NT2/D1 (cell line): ENCODE data around the gene LHX3.

Experiments used
- DNase-seq: peaks from one replicate; pipeline ENCODE4 v3.0.0-alpha.2; 2011; ENCODE audit warnings: low read depth, low spot score
- H3K27me3 ChIP-seq: 2 replicates; pipeline ENCODE4 v1.6.0; 2011; ENCODE audit warnings: mild to moderate bottlenecking; ENCODE audit not compliant: insufficient read length, insufficient read depth
- H3K36me3 ChIP-seq: 2 replicates; pipeline ENCODE4 v1.6.1; 2011; ENCODE audit warnings: mild to moderate bottlenecking, low read length, mixed read lengths; ENCODE audit not compliant: insufficient read depth, insufficient read length
- H3K4me1 ChIP-seq: 2 replicates; pipeline ENCODE4 v1.5.1; 2011; ENCODE audit not compliant: insufficient read depth, insufficient read length
- H3K4me3 ChIP-seq: 2 replicates; pipeline ENCODE4 v1.5.1; 2011; ENCODE audit warnings: low read depth; ENCODE audit not compliant: insufficient read length
- H3K9ac ChIP-seq: 2 replicates; pipeline ENCODE4 v1.6.0; 2011; ENCODE audit warnings: low read depth; ENCODE audit not compliant: insufficient read length
- H3K9me3 ChIP-seq: 2 replicates; pipeline ENCODE4 v1.5.1; 2011; ENCODE audit warnings: mild to moderate bottlenecking, low read length; ENCODE audit not compliant: insufficient read depth
- SUZ12 ChIP-seq: IDR thresholded peaks from 2 replicates; pipeline ENCODE4 v1.6.1; 2011; ENCODE audit not compliant: insufficient read length, insufficient read depth; ENCODE audit errors: extremely low read depth
- YY1 ChIP-seq: IDR thresholded peaks from 2 replicates; pipeline ENCODE4 v1.6.1; 2011; ENCODE audit not compliant: insufficient read length, insufficient read depth
- ZNF274 ChIP-seq: IDR thresholded peaks from 2 replicates; pipeline ENCODE4 v1.6.1; 2011; ENCODE audit warnings: mild to moderate bottlenecking, low read depth, low read length

LHX3 gene

DNA sequence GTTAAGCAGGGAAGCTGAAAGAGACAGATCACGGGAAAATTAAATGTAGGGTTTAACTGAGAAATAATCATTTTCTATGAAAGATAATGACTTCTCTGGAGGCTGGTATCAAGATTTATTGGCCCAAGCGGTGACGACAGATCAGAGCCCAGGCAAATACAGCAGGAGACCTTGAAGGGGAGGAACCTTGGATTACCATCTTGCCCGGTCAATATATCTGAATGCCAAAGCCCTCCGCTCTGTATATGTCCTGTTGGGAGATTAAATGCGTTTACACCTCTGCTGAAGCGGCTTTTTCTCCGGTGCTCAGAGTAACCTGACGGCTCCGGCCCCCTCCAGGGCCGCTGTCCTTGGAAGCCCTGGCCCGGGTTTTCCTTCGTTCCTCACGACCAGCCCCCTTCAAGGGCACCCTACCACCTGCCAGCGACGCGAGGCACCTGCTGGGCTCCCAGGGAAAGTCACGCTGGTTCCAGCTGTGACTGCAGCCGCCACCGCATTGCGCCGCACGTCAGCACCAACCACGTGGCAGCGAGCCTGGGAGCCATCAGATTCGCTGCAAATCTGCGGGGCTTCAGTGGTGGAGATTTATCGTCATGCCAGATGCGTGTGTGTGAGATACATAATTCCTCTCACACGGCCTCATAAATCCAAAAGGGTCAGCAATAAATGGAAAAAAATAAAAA, 45.1 kb upstream of the LHX3 start:
- DNase-seq, result no peak
- TF ChIP-seq YY1 (no peak), SUZ12 (no peak), ZNF274 (no peak)
- Histone ChIP-seq H3K9ac (no peak overlapping the region), H3K36me3 (no peaks in the 10 kb centered on the region), H3K27me3 (peaks cover 4% of the 10 kb centered on the region), H3K9me3 (no peaks in the 10 kb centered on the region), H3K4me3 (no peak overlapping the region), H3K4me1 (peaks cover 36% of the 10 kb centered on the region)

DNA sequence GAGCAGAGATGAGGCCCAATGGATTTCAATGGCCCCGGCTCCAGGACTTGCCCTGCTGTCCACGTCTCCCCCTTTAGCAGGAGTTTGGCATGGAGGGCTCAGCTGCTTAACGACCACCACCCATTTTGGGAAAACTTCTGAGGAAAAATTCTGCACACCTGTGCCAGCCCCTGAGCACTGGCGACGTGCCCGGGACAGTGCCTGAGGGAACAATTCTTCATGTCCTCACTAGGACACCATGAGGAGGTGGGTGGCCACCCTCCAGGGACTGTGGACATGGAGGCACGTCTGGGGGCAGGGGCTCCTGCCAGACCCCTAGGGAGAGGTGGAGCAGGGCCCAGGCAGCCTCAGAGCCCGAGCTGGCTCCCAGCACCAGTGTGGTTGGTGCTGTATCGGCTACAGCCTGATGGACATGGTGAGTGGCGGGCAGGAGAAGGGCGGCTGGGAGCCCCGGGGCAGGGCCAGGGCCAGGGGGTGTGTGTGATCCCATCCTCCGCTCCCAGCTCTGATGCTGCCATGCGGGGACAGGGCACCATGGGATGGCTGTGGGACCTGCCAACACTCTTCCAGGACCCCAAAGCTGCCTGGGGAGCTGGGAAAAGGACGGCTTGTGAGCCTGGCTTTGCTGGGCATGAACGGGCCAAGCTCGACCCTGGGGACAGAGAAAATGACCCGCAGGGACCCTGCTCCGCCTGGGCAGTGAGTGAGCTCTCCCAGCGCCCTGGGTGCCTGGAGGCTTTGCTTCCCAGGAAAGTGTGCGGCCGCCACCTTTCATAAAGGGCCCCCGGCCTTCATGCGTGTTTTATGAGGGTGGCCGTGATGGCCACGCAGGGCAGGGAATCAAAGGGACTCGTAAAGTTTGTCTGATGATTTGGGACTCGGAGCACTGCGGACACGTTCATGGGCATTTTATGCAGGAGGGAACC, 44.3 kb upstream of the LHX3 start:
- TF ChIP-seq SUZ12, result no peak
- TF ChIP-seq YY1, result no peak
- no peak for TF ChIP-seq ZNF274
- Histone ChIP-seq H3K36me3 (no peaks in the 10 kb centered on the region), H3K9ac (no peak overlapping the region), H3K27me3 (peaks cover 4% of the 10 kb centered on the region), H3K4me3 (no peak overlapping the region), H3K4me1 (peaks cover 31% of the 10 kb centered on the region), H3K9me3 (no peaks in the 10 kb centered on the region)
- no peak for DNase-seq

DNA sequence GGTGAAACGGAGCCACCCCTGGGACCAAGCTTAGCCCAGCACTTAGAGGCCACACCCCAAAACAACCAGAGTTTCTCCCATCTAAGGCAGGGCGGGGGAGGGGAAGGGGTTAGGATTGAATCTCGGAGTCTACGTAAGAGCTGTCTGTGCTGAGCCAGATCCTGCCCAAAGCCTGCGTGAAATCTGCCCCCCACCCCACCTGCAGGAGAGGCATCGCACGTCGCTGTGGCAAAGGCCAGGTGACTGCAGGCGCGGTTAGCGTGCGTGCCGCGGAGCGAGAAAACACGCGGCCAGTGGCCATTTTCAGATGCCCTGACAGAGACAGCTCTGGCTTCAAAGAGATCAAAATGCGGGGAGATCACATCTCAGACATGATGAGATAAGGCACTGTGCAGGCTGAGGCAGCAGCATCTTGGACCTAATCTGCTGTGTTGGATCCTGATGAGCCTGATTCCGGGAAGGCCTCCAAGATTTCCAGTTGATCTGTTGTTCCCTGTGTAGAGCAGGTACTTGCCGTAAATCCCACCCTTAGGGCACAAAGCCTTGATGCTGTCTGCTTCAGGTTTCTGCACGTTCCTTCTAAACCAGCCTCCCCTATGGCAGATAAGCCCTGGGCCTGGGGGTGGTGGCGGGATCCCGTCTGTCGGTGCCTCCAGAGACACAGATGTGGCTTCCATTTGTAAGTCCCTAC, 43.2 kb upstream of the LHX3 start:
- H3K9ac ChIP-seq, result peak overlapping the region; percentile 39
- no peak overlapping the region for H3K4me3 ChIP-seq
- no peak for DNase-seq
- peaks cover 4% of the 10 kb centered on the region for H3K27me3 ChIP-seq
- peaks cover 31% of the 10 kb centered on the region for H3K4me1 ChIP-seq
- no peaks in the 10 kb centered on the region for H3K36me3 ChIP-seq
- H3K9me3 ChIP-seq, result no peaks in the 10 kb centered on the region
- TF ChIP-seq YY1, result no peak
- no peak for TF ChIP-seq ZNF274
- TF ChIP-seq SUZ12, result no peak

DNA sequence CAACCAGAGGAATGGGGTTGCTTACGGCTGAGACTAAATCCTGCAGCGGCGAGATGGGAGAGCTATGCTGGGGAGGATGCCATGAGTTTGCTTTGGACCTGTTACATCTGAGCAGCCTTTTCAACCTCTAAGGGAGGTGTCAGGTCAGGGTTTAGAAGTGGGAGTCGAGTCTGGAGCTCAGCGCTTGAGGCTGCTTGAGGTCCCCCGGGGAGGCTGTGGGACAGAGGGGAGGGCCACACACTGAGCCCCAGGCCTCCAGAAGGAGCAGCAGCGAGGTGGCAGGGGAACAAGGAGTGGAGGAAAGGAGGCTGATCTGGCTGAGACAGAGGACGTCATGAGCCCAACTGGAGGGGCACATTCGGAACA, 42.6 kb upstream of the LHX3 start:
- no peaks in the 10 kb centered on the region for H3K9me3 ChIP-seq
- H3K4me1 ChIP-seq, result peaks cover 31% of the 10 kb centered on the region
- no peak for DNase-seq
- peaks cover 4% of the 10 kb centered on the region for H3K27me3 ChIP-seq
- TF ChIP-seq SUZ12 (no peak), ZNF274 (no peak), YY1 (no peak)
- H3K9ac ChIP-seq, result no peak overlapping the region
- peaks cover 3% of the 10 kb centered on the region for H3K36me3 ChIP-seq
- no peak overlapping the region for H3K4me3 ChIP-seq

DNA sequence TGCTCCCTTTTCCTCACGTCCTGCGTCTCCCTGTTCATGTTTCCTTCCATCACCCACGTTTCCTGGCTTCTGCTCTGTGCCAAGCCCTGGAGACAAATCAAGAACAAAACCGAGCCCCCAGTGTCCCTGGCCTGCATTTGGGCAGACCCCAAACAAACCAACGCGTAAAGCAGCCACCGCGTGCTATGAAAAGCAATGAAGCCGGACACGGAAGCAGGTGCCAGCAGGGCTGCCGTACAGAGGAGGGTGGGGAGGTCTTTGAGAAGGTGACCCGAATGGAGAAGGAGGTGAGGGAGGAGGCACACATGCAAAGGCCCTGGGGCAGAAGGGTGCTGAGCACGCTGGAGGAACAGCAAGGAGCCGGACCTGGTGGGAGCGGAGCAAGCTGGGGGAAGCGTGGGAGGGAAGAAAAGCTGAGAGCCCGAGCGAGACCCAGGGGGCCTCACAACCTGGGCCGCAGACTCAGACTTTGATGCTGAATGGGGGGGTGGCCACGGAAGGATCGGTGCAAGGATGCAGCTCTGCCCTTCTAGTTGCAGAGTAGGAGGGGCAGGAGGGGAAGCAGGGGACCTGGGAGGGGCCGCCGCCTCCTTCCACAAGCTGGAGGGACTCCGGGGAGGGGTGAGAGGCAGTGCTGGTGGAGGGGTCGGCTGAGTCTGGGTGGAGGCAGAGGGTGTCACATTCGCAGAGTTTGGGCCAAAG, 42.1 kb upstream of the LHX3 start:
- H3K27me3 ChIP-seq, result peaks cover 4% of the 10 kb centered on the region
- H3K9ac ChIP-seq, result no peak overlapping the region
- H3K36me3 ChIP-seq, result peaks cover 8% of the 10 kb centered on the region
- DNase-seq, result no peak
- H3K9me3 ChIP-seq, result no peaks in the 10 kb centered on the region
- H3K4me1 ChIP-seq, result peaks cover 36% of the 10 kb centered on the region
- TF ChIP-seq YY1, result no peak
- TF ChIP-seq ZNF274, result no peak
- TF ChIP-seq SUZ12, result no peak
- no peak overlapping the region for H3K4me3 ChIP-seq

DNA sequence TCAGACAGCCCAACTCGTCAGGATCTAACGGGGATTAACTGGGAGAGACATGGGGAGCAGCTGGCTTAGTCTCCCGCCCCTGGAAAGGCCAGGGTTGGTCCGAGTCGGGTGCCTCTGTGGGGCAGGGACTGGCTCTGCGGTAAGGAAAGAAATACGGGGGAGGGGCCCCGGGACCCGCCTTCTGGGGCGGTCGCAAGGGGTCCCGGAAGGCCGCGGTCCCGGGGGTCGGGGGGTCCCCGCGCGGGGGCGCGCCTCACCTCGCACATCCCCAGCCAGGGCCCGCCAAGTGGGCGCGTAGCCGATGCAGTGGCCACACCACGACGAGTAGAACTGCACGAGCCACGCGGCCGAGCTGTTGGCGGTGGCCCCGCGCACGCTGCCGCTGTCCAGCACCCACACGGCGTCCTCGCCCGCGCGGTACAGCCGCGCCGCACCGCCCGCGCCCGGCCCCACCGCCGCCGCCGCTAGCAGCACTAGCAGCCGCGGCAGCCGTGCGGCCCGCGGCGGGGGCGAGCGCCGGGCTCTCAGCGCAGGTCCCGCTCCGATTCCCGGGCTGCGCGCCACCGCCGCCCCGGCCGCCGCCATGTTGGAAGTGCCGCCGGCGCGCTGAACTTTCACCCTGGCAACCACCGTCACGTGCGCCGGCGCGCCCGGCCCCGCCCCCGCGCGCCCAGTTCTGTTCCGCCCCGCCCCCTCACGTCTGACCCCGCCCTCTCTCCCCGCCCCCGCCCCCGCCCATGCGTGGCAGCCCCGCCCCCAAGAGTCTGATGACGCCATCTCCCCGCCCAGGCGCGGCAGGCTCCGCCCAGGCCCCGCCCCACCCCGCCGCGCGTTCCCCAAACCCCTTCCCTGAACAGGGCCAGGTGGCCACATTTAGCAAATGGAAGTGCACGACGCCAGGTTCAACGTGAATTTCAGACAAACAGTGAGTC, 40.6 kb upstream of the LHX3 start, which contains the start of gene QSOX2:
QSOX2 (minus strand) TSS at position 594 of the 932 bp plus-strand sequence; CDS start at position 585, 9 bp downstream.
- peak; percentile 62 for DNase-seq
- H3K27me3 ChIP-seq, result peaks cover 4% of the 10 kb centered on the region
- H3K36me3 ChIP-seq, result peaks cover 24% of the 10 kb centered on the region
- peaks cover 44% of the 10 kb centered on the region for H3K4me1 ChIP-seq
- peak within 1 kb of the TSS; percentile 86 for H3K9ac ChIP-seq
- no peaks in the 10 kb centered on the region for H3K9me3 ChIP-seq
- H3K4me3 ChIP-seq, result peak within 1 kb of the TSS; percentile 88
- no peak for TF ChIP-seq SUZ12
- peak; percentile 68 for TF ChIP-seq YY1
